EH (cell line): ENCODE data around the gene SCN5A.

Experiments used
- DNase-seq: peaks from one replicate; pipeline ENCODE4 v3.0.0-alpha.2; 2015; ENCODE audit warnings: low read depth

The SCN5A gene

DNA sequence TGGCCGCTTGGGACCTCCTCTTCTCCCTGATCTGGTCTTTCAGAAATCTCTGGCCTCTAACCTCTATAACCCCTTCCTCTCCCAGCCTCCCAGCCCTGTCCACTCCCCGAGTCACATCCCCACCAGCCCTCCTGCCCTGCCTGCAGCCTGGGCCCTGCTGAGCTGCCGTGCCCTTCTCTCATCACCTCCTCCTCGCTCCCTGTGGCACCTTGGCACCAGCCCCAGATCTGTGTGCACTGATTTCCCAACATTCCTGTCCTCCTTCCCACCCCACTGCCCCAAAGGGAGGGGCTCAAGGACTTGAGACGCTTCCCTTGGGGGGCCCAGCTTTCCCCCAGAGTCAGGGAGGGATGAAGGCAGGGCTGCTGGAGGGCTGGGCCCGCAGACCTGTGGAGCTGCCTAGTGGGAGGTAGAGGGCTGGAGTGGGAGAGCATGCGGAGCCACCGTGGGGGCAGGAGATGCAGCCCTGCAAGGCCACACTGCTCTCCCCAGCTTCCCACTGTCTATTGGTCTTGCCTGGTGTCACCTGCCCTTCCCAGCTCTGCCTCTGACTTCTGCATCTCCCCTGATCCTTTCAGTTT lies 110.6 kb downstream of the SCN5A start:
- DNase-seq: no peak

DNA sequence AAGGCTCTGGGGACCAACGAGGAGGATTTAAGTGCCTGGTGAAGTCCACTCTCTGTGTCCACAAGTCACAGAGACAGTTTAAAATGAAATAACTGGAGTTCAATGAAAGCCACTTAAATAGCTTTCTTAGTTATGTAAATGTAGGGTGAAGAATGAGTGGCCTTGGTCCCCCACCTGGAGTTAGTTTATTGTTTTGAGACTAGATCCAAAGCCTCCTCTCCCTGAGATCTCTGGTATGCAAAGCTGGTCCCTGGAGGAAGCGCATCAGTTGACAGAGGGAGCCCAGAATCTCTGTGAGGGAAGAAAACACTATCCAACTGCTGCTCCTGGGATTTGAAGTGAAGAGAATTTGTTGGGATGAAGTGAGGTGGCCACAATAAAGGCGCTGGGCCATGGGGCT lies 112.8 kb downstream of the SCN5A start:
- DNase-seq: no peak

DNA sequence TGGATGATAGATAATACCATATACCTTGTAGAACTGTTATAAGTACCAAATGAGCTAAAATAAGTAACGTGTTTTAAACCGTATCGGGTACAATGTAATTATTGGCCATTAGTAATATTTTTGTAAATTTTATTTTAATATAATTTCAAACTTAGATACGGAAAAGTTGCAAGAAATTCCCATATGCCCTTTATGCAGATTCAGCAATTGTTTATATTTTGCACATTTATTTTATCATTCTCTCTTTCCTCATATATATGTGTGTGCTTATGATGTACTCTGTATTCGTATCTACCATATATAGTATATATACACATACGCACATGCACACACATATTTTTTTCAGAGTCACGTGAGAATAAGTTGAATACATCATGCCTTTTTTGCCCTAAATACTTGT lies 114.9 kb downstream of the SCN5A start:
- no peak for DNase-seq

DNA sequence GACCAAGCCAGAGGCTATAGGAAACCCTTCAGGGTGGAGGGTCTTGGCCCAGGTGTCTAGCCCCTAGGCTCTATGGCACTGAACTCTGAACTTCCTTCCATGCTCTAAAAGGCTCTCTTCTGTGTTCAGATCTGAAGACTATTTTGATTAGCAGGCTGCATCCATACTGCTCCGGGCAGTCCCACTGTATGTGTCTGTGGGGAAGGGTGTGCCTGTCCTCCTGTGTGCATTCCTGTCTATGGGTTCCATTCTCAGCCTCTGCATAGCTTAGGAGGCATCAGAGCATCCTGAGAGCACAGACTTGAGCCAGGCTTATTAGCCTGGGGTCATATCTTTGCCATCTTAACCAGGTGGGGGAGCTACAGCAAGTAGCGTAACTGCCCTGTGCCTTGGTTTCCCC lies 115.3 kb downstream of the SCN5A start:
- no peak for DNase-seq

DNA sequence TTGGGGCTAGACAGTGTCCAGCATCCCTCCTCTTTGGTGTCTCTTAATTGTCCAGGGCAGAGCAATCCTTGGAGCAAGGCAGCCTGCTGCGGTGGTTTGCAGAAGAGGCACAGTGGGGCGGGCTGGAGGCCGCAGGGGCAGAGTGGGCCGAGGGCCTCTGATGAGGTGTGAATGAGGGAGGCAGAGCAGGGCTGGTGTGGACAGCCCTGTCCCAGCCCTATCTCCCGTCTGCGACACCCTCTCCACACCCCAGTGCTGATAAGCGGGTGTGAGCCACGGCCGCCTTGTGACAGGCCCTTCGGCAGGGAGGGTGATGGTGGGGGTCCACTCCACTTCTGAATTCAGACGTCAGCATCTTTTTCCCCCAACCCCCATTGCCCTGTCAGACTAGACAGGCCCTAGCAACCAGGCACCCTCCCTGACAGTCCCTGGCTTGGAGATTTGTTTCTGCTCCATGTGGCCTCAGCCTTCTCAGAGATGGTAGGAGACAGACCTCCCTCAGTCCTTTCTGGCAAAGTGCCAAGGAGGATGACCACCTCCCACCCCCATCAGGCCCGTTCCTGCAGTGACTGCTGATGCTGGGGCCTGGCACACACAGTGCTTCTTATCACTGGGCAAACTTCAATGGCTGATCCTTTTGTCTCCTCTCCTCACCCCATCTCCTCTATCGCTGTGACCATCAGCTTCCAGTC lies 116.1 kb downstream of the SCN5A start:
- no peak for DNase-seq

DNA sequence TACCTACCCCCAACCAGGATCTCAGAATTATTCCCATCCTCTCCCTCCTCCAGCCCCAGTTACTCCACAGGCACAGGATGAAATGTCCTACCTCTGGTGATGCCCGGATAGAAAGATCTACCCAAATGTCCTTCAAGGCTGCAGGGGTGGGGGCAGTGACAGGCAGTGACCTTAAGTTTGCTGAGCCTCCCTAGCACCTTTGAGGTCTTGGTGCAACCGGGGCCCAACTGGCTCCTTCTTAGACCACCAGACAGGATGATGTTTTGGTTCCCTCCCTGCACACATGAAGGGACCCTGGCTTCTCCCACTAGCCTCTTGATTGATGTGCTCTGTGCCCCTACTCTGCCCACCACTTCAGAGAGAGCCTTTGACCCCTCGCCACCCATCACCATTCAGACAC lies 117.0 kb downstream of the SCN5A start:
- no peak for DNase-seq

DNA sequence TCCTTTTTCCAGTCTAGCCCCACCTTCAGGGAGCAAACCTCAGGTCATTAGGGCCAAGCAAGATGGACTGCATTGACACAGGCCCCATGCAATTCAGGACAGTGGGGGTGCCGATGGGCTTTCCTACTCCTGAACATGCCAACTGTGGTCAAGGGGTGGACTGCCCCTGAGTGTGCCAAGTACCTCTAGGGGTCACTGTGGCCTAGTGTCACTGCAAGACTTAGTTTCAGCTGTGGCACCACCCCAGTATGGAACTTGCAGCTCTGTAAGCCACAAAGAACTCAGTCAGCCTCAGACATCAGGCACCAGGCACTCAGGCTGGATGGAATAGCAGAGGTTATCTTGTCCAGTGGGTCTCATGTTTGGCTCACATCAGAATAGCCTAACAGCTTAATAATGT lies 121.0 kb downstream of the SCN5A start:
- DNase-seq: no peak

DNA sequence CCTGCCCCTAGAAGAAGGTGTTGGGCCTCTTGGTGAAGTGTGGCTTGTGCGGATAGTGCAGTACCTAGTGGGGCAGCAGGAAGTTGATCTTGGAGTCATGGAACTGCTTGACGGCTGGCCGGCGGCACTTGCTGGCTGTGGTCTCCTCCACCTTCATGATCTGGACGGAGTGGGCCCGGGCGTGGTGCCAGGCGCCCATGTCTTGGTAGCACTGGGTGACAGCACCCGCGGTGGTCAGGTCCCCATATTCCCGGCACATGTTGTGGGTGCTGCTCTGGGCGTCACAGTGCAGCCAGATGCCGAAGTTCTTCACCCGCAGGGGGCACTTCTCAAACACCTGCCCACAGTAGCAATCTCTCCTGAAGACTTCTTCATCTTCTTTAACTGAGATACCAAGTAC lies 122.7 kb downstream of the SCN5A start:
- no peak for DNase-seq

DNA sequence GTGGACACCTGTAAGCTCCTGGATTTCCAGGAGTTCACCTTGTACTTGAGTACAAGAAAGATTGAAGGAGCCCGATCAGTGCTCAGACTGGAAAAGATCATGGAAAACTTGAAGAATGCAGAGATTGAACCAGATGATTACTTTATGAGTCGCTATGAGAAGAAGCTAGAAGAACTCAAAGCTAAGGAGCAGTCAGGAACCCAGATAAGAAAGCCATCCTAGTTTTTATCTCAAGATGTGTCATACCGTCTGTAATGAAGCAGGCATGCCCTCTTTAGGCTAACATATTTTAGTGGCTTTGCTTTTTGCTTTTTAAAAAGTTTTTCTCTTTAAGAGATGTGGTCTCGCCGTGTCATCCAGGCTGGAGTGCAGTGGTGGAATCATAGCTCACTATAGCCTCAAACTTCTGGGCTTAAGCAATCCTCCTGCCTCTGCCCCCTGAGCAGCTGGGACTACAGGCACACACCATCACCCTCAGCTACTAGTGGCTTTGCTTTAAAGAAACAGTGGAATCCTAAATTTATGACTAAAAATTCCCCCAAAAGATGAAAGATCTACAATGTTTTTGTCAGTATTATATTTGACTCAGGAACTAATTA lies 125.2 kb downstream of the SCN5A start:
- DNase-seq: peak; percentile 60

DNA sequence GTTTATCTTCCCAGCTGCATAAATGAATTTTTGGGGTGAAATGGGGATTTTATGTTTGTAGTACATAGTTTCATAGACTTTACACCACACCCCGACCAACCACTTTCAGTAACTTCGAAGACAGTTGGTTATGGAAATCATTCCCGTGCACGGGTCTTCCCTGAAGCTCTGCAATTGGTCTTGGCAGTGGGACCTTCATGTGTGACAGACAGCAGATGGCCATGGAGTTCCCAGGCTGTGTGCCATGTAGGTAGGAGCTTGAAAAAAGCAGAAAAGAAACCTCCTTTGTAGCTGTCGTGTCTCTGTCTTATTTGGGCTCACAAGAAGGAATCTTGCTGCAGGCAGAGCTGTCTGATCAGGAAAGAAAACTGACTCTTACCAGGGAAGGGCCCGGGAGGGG lies 127.5 kb downstream of the SCN5A start:
- DNase-seq: no peak

DNA sequence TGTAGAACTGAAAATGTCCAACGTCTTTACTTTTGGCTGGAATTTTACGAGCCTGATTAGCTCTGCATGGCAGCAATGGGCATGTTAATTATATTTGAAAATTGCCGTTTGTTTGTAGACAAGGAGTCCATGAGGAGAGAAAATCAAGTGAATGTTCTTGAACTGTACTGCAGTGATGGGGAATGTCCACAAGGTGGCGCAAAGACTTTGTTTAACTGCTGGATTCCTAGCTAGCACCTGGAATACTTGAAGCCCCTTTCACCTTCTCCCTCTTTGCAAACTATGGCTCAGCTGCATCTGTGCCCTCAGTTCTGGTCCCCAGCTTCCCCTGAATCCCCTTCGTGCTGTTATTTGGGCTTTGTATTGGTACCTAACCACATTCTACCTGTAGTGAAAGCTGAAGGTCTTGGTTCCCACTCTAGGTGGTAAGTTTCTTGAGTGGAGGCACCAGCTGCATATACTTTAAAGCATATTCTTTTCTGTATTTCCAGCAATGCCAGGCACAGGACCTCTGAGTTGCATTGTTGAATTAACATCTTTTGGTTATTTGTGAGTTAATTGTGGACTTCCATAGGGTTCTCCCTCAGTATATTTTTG lies 128.0 kb downstream of the SCN5A start:
- DNase-seq: peak; percentile 66

DNA sequence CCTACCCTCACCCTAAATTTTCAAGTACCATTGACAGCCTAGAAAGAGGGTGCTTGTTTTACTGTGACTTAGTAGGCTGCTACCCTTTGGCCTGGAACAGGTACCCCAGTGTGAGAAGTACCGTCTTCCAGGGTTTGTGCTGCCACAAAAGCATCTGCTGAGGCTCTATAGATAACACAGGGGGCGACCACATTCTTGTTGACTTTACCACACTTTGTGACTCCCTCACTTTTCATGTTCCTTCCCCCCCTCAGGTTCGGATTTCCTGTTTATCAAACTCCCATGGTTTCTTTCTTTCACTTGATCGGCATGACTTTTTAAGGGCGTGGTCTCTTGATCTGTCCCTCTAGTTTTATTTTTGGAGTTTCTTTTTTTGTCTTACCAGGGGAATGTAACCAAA lies 129.8 kb downstream of the SCN5A start:
- DNase-seq: no peak

DNA sequence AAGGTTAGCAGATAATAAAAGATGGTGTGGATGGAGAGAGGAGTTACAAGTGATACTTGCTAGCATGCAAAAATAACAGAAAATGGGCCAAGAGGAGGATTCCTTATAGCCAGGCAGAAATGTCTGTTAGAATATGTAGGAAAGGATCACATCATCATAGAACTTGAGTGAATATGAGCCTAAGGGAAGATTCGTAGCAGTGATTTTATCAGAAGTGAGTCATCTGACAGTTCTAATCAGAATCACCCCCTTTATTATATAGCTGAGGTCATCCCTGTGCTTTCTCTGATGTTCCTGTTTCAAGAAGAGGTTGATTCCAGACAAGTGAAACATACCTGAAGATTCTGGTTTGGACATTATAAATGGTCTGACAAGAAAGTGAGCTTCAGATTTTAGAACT lies 130.5 kb downstream of the SCN5A start:
- peak; percentile 87 for DNase-seq

DNA sequence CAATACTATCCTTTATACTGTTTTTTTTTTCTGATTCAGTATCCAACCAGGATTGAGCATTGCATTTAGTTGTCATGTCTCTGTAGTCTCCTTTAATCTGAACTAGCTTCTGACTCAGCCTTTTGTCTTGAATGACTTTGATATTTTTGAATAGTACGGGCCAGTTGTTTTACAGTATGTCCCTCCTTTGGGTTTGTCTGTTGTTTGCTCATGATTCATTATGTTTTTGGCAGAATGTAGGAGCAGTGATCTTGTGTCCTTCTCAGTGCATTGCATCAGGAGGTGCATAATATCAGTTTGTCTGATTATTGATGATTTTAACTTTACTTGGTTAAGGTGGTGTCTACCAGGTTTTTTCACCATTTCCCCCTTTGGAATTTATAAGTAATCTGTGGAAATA lies 132.8 kb downstream of the SCN5A start:
- no peak for DNase-seq

DNA sequence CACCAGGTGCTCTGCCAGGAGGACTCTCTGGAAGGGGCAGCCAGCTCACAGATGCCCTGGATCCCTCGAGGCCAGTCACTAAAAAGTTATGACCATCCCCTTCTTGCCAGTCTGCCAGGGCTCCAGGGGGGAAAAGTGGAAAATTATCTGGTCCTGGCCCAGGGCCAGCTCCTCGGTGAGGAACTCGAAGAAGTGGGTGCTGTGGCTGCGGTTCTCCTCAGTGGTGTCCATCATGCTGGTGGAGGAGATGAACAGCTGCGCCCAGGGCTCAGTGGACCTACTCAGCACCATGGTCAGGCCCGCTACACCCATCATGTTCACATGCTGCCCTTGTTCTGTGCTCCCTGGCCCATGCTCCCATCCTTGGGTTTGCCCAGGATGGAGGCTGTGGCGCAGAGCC lies 134.1 kb downstream of the SCN5A start:
- DNase-seq: no peak

DNA sequence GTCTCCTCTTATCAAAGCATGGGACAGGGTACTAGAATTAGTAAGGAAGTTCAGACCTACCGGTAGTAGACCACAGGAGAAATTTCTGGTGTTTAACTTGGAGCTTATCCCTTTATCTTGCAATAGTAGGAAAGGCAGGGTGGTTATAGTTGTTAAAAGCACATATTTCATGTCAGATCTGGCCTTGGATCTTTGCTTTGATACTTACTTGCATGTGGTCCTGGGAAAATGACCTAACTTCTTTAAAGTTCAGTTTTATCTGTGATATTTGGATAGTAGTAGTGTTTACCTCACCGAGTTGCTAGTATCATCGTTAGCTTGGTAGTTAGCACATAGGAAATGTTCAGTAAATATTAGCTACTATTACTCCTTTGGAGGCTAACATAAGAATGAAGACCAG lies 137.9 kb downstream of the SCN5A start:
- DNase-seq: no peak

DNA sequence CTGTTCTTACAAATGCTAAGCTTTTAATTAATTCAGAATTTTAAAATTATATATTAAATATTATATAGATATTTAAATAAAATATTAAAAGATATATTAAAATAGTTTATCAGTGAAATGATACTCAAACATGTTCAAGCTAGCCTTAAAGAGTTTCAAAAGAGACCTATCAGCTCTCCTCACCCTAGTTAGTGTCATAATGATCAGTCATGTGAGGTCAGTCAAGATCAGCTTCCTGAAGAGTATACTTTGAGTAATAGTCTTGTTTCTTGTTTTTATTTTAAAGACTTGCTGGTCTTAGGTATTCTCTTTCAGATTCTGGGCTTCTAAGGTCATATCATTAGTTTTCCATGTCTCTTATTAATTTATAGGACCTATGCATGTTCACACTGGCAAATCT lies 138.9 kb downstream of the SCN5A start:
- no peak for DNase-seq

DNA sequence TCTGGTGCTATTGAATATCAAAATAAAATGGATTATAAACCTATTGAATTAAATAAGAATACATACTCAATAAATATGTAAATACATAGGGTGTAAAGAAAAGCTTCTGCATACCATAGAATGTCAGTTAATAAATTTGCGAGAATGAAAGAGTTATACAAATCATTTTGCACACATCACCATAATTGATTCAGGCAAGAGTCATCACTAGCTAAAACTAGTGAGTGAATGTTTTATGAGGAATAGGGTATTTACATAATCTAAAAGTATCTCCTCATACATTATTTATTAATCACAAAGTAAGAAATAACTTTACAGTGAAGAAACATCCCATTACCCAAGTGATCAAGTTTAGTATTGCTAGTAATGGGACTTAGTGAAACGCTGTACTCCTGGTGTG lies 139.8 kb downstream of the SCN5A start:
- DNase-seq: no peak

DNA sequence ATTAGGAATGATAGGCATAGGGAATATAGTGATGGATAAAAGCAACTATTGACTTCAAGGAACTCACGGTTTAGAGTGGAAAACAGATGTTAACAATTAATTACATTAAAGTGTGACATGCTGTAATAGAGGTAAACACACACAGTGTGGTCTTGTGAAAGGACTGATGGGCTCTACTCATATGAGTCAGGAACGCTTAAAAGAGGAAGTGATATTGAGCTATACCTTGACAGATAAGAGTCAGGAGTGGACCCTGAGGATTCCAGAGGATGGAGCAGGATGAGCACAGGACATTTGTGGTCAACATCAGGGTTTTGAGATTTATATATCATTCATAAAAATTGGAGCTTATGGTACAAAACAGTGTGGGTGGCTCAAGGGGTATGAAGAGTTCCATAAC lies 142.4 kb downstream of the SCN5A start:
- no peak for DNase-seq

DNA sequence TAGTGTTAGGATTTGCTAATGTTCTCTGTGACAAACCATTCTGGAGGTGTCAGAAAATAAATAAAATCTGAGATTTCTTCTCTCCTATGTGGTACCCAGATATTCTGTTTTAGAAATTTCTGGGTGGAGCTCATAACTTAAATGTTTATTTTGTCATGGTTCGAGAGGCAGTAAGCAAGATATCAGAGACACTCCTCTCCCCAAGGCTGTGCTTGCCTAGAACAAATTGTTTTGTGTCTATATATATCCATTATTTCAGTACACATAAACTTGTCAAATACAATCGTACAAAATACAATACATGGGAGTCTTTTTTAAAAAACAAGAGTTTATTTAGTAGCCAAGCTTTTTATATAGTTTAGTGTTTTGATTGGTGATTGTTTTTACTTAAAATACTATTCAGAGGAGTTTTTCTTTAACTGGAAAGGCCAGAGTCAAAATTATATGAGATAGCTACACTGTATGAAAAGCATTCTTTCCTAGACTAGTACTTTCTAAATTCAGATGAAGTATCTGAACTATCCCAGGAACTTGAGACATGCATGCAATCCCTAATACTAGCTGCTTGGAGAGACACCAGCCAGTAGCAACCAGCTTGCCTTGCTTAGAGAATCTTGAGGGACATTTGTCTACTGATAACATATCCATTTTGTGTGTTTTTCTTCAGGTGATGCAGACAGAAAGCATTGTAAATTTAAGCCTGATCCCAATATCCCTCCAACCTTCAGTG lies 148.6 kb downstream of the SCN5A start:
- DNase-seq: peak; percentile 46
